Fibroblast of skin of left biceps (primary cell): ENCODE measurements around the gene ARHGAP45.

Source experiments
- DNase-seq, 2 experiments: peaks; one replicate each; pipeline ENCODE4 v3.0.0-alpha.2; 2013; ENCODE audit warnings: low read depth in 2 of 2

The ARHGAP45 gene

GRCh38 chr19:1070576-1070930 is 3.6 kb downstream of the ARHGAP45 start:
- no peak for DNase-seq

- DNase-seq: no peak
Observed at GRCh38 chr19:1070931-1071791, 4.2 kb downstream of the ARHGAP45 start.

- no peak for DNase-seq
Observed at GRCh38 chr19:1072371-1073015, 5.5 kb downstream of the ARHGAP45 start.

GRCh38 chr19:1073063-1073955 is 6.3 kb downstream of the ARHGAP45 start:
- no peak for DNase-seq

- DNase-seq: no peak
Observed at GRCh38 chr19:1073956-1074517, 7.1 kb downstream of the ARHGAP45 start.

GRCh38 chr19:1074544-1075283 is 7.7 kb downstream of the ARHGAP45 start:
- DNase-seq: no peak

- DNase-seq: no peak
Observed at GRCh38 chr19:1076046-1076386, 9.0 kb downstream of the ARHGAP45 start.

- no peak for DNase-seq
Observed at GRCh38 chr19:1076951-1077350, 10.0 kb downstream of the ARHGAP45 start.

- no peak for DNase-seq
Observed at GRCh38 chr19:1079566-1080111, 12.7 kb downstream of the ARHGAP45 start.

GRCh38 chr19:1080360-1081161 is 13.6 kb downstream of the ARHGAP45 start:
- DNase-seq: no peak

GRCh38 chr19:1081301-1082164 is 14.6 kb downstream of the ARHGAP45 start:
- DNase-seq: no peak

- DNase-seq: no peak
Observed at GRCh38 chr19:1082165-1082927, 15.4 kb downstream of the ARHGAP45 start.

GRCh38 chr19:1082928-1083816 is 16.2 kb downstream of the ARHGAP45 start:
- DNase-seq: no peak

- DNase-seq: no peak
Observed at GRCh38 chr19:1084024-1084868, 17.3 kb downstream of the ARHGAP45 start.

- DNase-seq: no peak
Observed at GRCh38 chr19:1085053-1085658, 18.2 kb downstream of the ARHGAP45 start.
